ENCODE measurements around the gene AGFG1. TPM values are rescaled to one million over a fixed set of nuclear protein-coding genes. Genes with fewer than 3 reads are reported as not detected.
"Not testable (repeated sequence)": the region's sequence is repeated elsewhere in the genome, so short reads cannot be mapped to it uniquely, and the experiment has no call there.

AGFG1 gene
- total RNA-seq, 1 donor = 59.2 TPM

DNA sequence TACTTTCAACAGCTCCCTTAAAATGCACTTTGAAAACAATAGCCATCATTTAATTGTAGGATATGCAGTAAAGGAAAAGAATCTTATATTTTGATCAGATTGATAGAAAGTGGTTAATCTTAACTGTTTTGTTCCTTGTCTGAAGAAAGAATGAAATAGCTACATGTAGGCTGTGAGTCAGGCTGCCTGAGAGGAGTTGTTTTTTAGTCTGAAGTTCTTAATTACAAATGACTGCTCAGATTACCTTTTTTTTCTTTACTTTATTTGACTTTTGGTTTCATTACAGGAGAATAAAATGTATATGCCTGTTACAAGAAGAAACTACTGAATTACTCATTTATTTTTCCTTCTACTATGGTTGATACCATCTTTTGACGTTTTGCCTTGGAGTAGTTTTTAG lies 56.8 kb downstream of the AGFG1 start:
- DNase-seq (ENCODE audit: low read depth in 2 of 3, low spot score in 2 of 3) = no peak

- DNase-seq (ENCODE audit: low read depth in 2 of 3, low spot score in 2 of 3) = no peak
Measured at GRCh38 chr2:227529871-227530270, 57.9 kb downstream of the AGFG1 start.

DNA sequence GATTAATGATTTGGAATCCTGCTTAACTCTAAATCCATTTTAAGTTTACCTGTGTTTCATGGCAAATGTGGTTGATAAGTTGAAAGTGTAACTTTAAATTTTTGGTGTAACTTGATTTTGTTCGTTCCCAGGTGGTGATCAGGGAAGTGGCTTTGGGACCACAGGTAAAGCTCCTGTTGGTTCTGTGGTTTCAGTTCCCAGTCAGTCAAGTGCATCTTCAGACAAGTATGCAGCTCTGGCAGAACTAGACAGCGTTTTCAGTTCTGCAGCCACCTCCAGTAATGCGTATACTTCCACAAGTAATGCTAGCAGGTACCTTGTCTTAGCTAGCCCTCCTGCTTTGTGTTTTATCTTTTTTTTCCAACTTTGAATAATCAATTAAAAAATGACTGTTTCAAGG lies 62.8 kb downstream of the AGFG1 start:
- no peak for DNase-seq (ENCODE audit: low read depth in 2 of 3, low spot score in 2 of 3)

DNA sequence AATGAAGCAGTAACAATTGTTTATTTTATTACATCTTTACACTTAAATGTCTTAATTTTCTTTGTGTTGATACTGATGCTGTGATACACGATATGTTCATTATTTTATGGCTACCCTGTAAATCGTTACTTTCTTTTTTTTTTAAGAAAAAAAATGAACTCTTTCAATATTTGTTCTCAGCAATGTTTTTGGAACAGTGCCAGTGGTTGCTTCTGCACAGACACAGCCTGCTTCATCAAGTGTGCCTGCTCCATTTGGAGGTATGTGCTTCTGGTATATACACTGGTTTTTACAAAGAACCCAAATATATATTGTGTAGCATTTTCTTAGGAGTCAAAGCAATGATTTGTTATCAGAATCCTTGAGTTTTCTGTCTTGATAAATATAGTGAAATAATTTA lies 64.5 kb downstream of the AGFG1 start:
- no peak for DNase-seq (ENCODE audit: low read depth in 2 of 3, low spot score in 2 of 3)

DNA sequence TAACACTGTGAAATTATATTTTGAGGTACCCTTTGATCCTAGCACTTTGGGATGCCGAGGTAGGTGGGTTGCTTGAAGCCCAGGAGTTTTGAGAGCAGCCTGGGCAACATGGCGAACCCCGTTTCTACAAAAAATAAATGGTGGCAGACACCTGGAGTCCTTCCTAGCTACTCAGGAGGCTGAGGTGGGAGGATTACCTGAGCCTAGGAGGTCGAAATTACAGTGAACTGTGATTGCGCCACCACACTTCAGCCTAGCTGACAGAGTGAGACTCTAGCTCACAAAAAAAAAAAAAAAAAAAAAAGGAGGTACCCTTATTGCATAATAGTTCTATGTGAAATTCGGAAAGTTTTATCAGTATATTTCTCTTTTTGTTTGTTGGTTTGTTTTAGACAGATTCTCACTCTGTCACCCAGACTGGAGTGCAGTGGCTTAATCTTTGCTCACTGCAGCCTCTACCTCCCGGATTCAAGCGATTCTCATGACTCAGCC lies 67.6 kb downstream of the AGFG1 start:
- no peak for DNase-seq (ENCODE audit: low read depth in 2 of 3, low spot score in 2 of 3)

DNA sequence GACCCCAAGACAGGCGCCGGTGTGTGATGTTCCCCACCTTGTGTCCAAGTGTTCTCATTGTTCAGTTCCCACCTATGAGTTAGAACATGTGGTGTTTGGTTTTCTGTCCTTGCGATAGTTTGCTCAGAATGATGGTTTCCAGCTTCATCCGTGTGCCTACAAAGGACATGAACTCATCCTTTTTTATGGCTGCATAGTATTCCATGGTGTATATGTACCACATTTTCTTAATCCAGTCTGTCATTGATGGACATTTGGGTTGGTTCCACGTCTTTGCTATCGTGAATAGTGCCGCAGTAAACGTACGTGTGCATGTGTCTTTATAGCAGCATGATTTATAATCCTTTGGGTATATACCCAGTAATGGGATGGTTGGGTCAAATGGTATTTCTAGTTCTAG lies 68.4 kb downstream of the AGFG1 start:
- DNase-seq (ENCODE audit: low read depth in 2 of 3, low spot score in 2 of 3) = not testable (repeated sequence)

GRCh38 chr2:227545990-227546389 lies 74.0 kb downstream of the AGFG1 start:
- no peak for DNase-seq (ENCODE audit: low read depth in 2 of 3, low spot score in 2 of 3)

DNA sequence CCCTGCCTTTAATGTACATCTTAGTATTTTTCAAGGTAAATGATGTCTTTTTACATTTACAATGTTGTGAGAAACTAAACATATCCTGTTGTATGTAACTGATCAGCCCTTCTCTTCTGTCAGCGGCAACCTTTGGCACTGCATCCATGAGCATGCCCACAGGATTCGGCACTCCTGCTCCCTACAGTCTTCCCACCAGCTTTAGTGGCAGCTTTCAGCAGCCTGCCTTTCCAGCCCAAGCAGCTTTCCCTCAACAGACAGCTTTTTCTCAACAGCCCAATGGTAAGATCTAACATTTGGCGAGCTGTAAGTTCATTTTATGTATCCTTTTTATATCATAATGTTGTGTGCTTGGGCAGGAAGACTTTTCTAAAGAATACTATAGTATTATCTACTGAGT lies 79.9 kb downstream of the AGFG1 start:
- no peak for DNase-seq (ENCODE audit: low read depth in 2 of 3, low spot score in 2 of 3)

GRCh38 chr2:227562581-227562980 lies 90.6 kb downstream of the AGFG1 start:
- DNase-seq (ENCODE audit: low read depth in 2 of 3, low spot score in 2 of 3) = no peak

DNA sequence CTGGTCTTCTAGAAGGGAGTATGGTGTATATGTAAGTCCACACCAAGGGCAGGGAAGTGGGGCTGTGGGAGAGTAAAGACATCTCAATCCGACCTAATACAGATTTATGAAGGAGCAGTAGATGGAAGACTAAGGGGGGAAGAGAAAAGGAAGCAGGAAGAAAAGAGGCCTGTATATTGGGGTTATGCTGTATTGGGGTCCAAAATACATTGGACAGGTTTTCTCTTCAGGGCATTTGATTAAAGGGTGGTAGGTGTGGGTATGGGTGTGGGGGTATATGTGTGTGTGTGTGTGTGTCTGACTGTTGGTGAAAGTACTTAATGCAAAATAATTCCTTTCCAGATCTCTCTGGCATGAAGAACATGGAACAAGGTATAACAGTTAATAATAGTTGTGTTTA lies 93.1 kb downstream of the AGFG1 start:
- no peak for DNase-seq (ENCODE audit: low read depth in 2 of 3, low spot score in 2 of 3)

DNA sequence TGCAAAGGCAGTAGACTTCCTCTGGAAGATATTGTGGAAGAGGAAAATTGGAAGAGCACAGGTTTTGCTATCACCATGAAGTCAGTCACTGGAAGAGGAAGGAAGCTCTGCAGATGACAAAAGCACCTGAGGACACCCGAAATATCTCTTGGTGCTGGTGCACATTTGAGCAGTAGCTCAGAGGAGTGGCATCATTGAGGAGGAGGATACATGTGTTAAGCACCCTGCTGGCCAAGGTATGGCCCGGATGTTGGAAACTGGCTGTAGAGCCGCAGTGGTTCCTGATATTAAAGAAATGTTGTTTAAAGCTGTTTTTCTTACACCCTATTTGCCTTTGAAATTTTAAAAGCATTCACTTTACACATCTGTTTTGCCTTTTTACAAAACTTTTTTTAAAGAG lies 94.1 kb downstream of the AGFG1 start:
- no peak for DNase-seq (ENCODE audit: low read depth in 2 of 3, low spot score in 2 of 3)

- no peak for DNase-seq (ENCODE audit: low read depth in 2 of 3, low spot score in 2 of 3)
Measured at GRCh38 chr2:227568852-227569169, 96.9 kb downstream of the AGFG1 start.

DNA sequence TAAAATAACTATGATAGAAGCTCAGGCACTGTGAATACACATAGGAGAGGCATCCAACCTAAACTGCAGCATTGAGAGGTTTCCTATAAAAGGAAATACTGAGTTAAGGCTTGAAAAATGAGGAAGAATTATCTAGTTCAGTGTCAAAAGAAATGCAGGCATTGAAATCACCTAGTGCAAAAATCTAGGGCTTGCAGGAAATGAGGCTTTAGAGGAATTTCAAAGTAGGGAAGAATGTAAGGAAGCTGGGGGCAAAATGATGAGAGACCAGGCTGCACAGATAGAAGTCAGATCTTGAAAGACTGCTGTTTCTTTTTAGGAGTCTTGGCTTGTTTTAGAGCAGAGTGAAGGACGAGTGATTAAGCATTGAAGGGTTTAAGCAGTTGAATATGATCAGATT lies 98.7 kb downstream of the AGFG1 start:
- DNase-seq (ENCODE audit: low read depth in 2 of 3, low spot score in 2 of 3) = no peak

DNA sequence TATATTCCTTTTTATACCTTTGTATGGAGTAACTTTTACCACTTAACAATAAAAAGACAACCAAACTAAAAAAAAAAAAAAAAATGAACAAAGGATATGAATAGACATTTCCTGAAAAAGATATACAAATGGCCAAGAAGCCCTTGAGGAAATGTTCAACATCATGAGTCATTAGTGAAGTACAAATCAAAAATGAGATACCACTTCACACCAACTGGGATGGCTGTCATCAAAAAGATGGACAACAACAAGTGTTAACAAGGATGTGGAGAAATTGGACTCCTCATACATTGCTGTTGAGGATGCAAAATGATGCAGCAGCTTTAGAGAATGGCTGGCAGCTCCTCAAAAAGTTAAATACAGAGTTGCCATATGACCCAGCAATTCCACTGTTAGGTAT lies 104.2 kb downstream of the AGFG1 start:
- no peak for DNase-seq (ENCODE audit: low read depth in 2 of 3, low spot score in 2 of 3)

GRCh38 chr2:227576812-227577211 lies 104.9 kb downstream of the AGFG1 start:
- no peak for DNase-seq (ENCODE audit: low read depth in 2 of 3, low spot score in 2 of 3)

DNA sequence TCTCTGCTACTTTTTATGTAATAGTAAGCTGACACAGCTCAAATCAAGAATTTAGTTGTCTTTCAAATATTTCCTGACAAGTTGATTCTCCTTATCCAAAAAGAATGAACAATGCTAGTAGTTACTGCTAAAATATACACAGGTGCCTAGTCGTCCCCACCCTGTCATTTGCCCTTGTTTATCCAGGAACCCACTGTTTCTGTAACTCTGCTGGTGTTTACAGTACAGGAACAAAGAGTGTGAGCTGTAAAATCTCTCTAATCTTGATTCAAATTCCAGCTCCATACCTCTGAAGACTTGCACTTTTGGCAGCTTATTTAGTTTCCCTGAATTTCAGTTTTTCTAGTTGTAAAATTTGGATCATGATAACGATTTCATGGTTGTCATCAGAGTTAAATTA lies 105.6 kb downstream of the AGFG1 start:
- DNase-seq (ENCODE audit: low read depth in 2 of 3, low spot score in 2 of 3) = no peak

GRCh38 chr2:227578642-227579041 lies 106.7 kb downstream of the AGFG1 start:
- DNase-seq (ENCODE audit: low read depth in 2 of 3, low spot score in 2 of 3) = peak in 1 of 3 donors; percentile 8

- no peak for DNase-seq (ENCODE audit: low read depth in 2 of 3, low spot score in 2 of 3)
Measured at GRCh38 chr2:227579791-227580190, 107.8 kb downstream of the AGFG1 start.

GRCh38 chr2:227582369-227582768 lies 110.4 kb downstream of the AGFG1 start:
- no peak for DNase-seq (ENCODE audit: low read depth in 2 of 3, low spot score in 2 of 3)

GRCh38 chr2:227592694-227593387 lies 120.9 kb downstream of the AGFG1 start:
- no peak for DNase-seq (ENCODE audit: low read depth in 2 of 3, low spot score in 2 of 3)

- DNase-seq (ENCODE audit: low read depth in 2 of 3, low spot score in 2 of 3) = no peak
Measured at GRCh38 chr2:227595797-227596196, 123.8 kb downstream of the AGFG1 start.

- no peak for DNase-seq (ENCODE audit: low read depth in 2 of 3, low spot score in 2 of 3)
Measured at GRCh38 chr2:227597036-227597435, 125.1 kb downstream of the AGFG1 start.

DNA sequence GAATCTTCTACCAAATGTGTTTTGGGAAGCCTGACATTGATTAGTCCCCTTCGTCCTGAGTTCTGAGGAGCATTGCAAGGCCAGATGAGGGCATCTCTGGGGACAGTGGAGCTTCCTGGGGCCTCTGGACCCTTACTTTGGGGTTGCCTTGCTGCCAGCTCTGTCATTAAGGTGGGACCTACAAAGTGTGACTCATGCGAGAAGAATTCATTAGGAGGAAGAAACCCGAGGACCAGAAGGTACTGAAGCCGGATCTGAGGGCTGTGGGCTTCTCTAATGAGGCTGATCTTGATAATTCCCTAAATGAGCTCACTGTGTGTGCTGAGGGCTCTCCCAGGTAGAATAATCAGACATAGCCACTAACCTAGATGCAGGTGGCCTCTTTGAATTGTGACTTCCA lies 126.0 kb downstream of the AGFG1 start:
- DNase-seq (ENCODE audit: low read depth in 2 of 3, low spot score in 2 of 3) = no peak

Measured in hematopoietic multipotent progenitor cell (in vitro differentiated cells).